Measurements from ENCODE around the gene ETFA. TPM values are rescaled to one million over a fixed set of nuclear protein-coding genes. Genes with fewer than 3 reads are reported as not detected.

ETFA gene
- total RNA-seq, 1 donor from 2014 or later = 97.5 TPM

GRCh38 chr15:76340803-76341365 is 29.6 kb upstream of the ETFA start:
- Histone ChIP-seq H3K4me3 (peak overlapping the region; percentile 42 to 52), H3K9me3 (no peaks in the 10 kb centered on the region), H3K4me1 (peaks cover 62% of the 10 kb centered on the region), H3K27me3 (peaks cover 9% of the 10 kb centered on the region), H3K27ac (peak overlapping the region; percentile 59), H3K36me3 (no peaks in the 10 kb centered on the region)
- TF ChIP-seq CTCF (IDR thresholded peaks at IDR 0.05) = no peak
- TF ChIP-seq POLR2AphosphoS5 (IDR thresholded peaks at IDR 0.05; ENCODE audit: insufficient read depth in 1 of 2, low read depth in 1 of 2) = no peak
- no peak for TF ChIP-seq POLR2A (IDR thresholded peaks at IDR 0.05)
- DNase-seq (ENCODE audit: extremely low spot score in 2 of 2) = peak in 1 of 2 donors; percentile 64
- intact Hi-C loops (cut with DNase I) = no loop called here

- no peaks in the 10 kb centered on the region for H3K9me3 ChIP-seq
- intact Hi-C loops (cut with DNase I) = no loop called here
- H3K4me3 ChIP-seq = peak overlapping the region; percentile 42 to 52
- peaks cover 9% of the 10 kb centered on the region for H3K27me3 ChIP-seq
- peak overlapping the region; percentile 59 for H3K27ac ChIP-seq
- DNase-seq (ENCODE audit: extremely low spot score in 2 of 2) = peak in 1 of 2 donors; percentile 60
- peaks cover 58% of the 10 kb centered on the region for H3K4me1 ChIP-seq
- TF ChIP-seq POLR2A (IDR thresholded peaks at IDR 0.05) = no peak
- no peak for TF ChIP-seq CTCF (IDR thresholded peaks at IDR 0.05)
- TF ChIP-seq POLR2AphosphoS5 (IDR thresholded peaks at IDR 0.05; ENCODE audit: insufficient read depth in 1 of 2, low read depth in 1 of 2) = peak in 1 of 2 donors; percentile 76
- H3K36me3 ChIP-seq = no peaks in the 10 kb centered on the region
Measured at GRCh38 chr15:76340198-76340802, 29.0 kb upstream of the ETFA start.

GRCh38 chr15:76339305-76340197 is 28.3 kb upstream of the ETFA start:
- H3K4me3 ChIP-seq = peak overlapping the region; percentile 42 to 52
- peak in 1 of 2 donors; percentile 78 for DNase-seq (ENCODE audit: extremely low spot score in 2 of 2)
- no peak for TF ChIP-seq POLR2A (IDR thresholded peaks at IDR 0.05)
- no peak for TF ChIP-seq POLR2AphosphoS5 (IDR thresholded peaks at IDR 0.05; ENCODE audit: insufficient read depth in 1 of 2, low read depth in 1 of 2)
- no peak for TF ChIP-seq CTCF (IDR thresholded peaks at IDR 0.05)
- H3K27me3 ChIP-seq = peaks cover 9% of the 10 kb centered on the region
- peaks cover 57% of the 10 kb centered on the region for H3K4me1 ChIP-seq
- intact Hi-C loops (cut with DNase I) = loop anchor here (10.0 kb wide), 1 partner anchor 145 kb away; no protein-coding TSS in a partner anchor
- H3K9me3 ChIP-seq = no peaks in the 10 kb centered on the region
- H3K36me3 ChIP-seq = no peaks in the 10 kb centered on the region
- H3K27ac ChIP-seq = peak overlapping the region; percentile 59

GRCh38 chr15:76338486-76339304 is 27.4 kb upstream of the ETFA start:
- intact Hi-C loops (cut with DNase I) = loop anchor here (10.0 kb wide), 1 partner anchor 144 kb away; no protein-coding TSS in a partner anchor
- Histone ChIP-seq H3K9me3 (no peaks in the 10 kb centered on the region), H3K27ac (peak overlapping the region; percentile 59), H3K4me1 (peaks cover 57% of the 10 kb centered on the region), H3K27me3 (peaks cover 9% of the 10 kb centered on the region), H3K4me3 (peak overlapping the region; percentile 32 to 42), H3K36me3 (no peaks in the 10 kb centered on the region)
- DNase-seq (ENCODE audit: extremely low spot score in 2 of 2) = peak in 1 of 2 donors; percentile 80
- TF ChIP-seq CTCF (IDR thresholded peaks at IDR 0.05) (no peak), POLR2AphosphoS5 (IDR thresholded peaks at IDR 0.05; ENCODE audit: insufficient read depth in 1 of 2, low read depth in 1 of 2) (no peak), POLR2A (IDR thresholded peaks at IDR 0.05) (no peak)

Measured in vagina (tissue), 2 donors.